GM19395 (cell line): Measurements from ENCODE around the gene NSUN4.
A peak's percentile ranks its signal among the peaks of the same experiment; 100 is the strongest.
"Not testable (repeated sequence)": the region's sequence is repeated elsewhere in the genome, so short reads cannot be mapped to it uniquely, and the experiment has no call there.

Source experiments
- ATAC-seq: cut with Tn5 transposase; IDR thresholded peaks from one replicate; pipeline ENCODE4 v1.9.1; 2021; ENCODE audit warnings: mild to moderate bottlenecking, moderate library complexity; ENCODE audit not compliant: unreplicated experiment

The NSUN4 gene

DNA sequence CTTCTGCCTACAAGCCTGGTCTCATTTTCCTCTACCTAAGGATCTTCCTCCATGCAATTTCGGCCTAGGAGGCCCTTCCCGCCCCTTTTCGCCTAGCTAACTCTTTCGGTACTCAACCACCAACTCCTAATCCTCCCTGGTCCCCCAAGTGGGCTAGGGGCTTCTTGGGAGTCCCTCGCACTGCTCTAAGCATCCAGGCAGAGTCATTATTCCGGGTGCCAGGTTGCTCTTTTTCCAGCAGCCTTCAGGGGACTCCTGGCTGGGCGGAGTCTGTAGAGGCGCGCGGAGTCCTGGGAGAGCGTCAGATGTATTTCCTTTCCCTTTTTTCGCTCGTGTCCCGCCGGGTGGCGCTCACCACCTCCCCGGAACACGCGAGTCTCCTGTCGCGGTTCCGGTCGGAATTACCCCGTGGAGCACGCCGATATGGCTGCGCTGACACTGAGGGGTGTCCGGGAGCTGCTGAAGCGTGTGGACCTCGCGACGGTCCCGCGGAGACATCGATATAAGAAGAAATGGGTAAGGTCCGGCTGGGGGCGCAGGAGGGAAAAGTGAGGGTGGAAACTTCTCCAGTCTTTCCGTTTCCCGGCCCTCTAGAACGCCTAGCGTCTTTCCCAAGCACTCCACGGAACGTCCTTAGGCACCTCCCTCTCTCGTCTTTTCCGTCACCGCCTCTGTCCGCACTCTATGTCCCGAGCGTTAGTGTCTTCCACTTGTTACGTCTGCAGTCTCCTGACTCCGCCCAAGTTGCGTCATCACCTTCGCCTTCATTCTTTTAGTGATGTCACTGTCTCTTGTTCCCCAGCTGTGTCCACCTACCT is at the start of gene NSUN4:
Gene NSUN4, plus strand, starts transcription at position 404 of the 818 bp plus-strand sequence. Its CDS starts 20 bp downstream, at position 424.
- peak; percentile 86 for ATAC-seq

DNA sequence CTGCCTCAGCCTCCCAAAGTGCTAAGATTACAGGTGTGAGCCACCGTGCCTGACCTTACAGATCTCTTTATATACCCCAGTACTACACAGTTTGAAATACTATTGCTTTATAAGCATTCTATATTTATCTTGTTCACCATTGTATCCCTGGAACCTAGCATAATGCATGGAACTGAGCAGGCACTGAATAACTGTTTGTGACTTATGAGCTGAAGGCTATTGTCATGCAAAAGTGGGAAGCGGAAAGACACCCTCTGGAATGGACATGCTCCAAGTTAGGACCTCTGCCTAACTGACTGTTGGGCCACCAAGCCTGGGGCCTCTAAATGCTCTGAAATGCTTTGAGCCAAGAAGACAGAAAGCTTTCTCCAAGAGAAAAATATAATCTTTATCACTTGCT is 45.3 kb upstream of the NSUN4 start:
- ATAC-seq, result no peak

DNA sequence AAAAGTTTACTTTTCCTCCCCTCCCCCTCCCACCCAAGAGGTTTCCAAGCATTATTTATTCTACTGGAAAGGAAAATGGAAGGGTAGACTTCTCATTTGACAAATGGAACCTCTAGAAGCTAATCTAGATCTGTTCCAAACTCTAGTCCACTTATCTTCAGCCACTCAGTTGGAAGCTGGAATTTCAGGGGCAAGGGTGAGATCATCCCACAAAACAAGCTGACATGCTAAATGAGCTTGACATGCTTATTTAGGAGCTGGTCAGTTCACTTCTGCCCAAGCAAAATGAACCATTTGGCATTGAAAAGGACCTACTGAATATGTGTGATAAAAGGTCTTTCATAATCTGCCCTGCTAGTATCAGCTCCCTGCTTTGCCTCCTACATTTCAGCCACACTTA is 42.2 kb upstream of the NSUN4 start:
- no peak for ATAC-seq

DNA sequence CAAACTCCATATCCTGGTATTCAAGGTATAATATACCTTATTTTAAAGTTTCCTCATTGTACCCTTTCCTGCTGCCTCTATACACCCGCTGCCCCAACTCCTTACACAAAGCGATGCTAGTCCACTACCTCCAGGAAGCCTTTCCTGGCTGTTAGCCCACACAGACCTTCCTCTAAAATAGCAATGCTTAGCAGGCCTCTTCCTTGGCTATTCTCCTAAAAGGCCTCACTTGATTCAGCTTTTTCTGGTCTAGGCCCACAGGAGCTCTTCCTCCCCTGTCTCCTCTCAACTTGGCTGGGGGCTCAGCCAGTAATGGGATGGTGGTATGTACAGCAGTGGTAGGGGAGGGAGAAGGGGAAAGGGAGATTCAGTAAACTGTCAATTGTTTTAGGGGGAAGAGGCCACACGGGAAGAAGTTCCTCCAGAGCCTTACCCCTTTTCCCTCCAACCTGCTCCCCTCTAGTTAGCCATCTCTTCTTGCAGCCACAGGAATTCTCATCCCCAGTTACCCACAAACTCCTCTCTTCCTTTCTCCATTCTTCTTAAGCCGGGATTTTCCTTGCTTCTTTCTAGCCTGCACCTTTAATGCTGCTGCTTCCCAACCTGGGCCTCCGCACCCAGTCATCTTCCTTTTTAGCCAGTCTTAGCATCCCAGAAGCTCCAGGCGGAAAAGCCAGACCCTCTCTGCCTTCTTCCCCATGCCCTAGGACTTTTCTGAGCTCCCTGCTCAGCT is 39.8 kb upstream of the NSUN4 start:
- no peak for ATAC-seq

DNA sequence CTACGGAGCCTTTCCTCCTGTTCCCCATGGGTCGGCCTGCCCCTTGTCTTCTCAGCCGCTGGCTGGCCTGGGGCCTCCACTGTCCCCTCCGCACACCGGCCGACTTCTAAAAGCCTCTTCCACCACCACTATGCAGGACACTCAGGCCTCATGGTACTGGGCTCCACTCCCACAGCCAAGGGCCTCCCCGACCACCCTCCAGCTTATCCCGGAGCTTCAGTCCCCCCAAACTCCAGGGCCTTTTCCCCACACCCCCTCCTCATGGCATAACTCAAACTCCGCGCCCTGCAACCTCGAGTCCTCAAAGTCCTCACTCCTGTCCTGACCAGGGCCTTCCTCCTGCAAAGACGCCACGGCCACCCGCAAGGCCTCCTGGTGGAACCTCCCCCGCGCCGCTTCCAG is 39.2 kb upstream of the NSUN4 start:
- ATAC-seq, result no peak

DNA sequence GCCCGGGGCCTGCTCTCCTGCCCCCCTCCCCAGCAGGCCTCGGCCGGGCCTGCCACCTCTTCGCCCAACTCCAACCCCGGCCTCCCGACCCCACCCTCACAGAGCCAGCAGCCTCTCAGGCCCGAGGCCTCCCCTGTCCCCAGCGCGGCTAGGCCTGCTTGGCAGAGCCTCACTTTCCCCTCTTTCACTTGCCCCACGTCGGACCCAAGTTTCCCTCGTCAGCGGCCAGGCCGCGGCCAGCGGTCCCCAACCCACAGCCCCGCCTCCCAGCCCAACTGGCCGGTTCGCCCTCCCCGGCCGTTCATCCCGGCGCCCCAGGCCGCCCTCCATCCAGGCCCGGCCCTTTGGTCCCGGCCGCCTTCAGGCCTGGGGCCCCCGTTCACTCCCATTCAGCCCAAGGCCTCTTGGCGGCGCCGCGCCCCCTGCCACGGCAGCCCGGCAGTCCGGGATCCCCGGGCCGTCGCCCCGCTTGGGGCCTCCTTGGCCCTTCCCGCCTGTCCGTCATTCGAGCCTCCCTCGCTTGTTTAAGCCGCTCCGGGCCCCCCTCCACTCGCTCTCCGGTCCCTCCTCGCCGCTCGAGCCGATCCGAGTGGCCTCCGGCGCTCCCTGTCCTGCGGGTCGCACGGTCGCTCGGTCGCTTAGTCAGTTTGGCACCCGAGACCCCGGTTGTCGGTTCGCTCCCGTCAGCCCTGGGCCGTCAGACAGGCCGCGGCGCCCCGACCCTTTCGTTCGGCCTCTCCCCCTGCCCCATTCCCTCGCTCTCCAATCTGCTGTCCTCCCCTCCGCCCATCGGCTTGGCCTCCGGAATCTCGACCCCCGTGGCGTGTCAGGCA is 38.6 kb upstream of the NSUN4 start:
- ATAC-seq, result peak; percentile 37

DNA sequence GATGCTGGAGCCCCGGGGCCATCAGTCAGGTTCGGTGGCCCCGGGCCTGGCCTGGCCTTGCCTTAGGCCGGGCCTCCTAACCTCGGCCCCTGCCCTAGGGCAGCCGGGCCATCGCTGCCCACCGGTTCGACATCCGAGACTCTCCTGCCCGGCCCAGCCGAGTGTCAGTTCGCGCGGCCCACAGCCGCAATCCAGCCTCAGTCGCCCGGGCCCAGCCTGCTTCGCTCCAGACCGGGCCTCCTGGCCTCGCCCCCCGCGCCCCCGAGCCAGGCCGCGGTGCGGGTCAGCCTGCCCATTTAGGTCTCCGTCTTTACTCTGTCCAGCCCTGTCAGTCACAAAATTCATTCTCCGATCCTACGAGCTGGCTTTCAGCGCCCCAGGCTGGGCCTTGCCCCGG is 38.0 kb upstream of the NSUN4 start:
- peak; percentile 7 for ATAC-seq

DNA sequence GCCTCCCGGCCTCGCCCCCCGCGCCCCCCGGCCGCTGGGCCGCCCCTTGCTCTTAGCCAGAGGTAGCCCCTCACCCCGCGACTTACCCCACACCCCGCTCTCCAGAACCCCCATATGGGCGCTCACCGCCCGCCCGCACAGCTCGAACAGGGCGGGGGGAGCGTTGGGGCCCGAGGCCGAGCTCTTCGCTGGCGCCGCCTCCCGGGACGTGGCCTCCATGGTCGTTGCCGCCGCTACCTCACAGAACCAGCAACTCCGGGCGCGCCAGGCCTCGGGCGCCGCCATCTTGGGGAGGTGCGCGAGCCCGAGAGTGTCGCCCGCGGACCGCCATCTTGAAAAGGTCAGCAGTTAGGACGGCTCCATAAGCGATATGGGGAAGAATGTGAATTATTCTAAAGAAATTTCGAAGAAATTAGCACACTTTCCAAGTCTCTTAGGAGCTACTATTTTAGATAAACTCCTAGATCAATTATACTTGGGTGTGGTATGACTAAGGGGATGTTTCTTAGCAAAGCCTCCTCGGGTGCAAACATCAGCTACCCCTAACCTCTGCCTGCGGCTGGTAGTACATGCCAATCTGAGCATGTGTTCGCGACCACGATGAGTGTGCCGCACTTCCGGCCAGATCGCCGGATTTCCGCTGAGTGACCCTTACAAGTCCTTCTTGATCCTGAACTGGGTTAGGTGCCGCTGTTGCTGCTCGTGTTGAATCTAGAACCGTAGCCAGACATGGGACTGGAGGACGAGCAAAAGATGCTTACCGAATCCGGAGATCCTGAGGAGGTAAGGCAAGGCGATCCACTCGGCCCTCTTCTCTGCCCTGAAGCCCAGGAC is 37.4 kb upstream of the NSUN4 start, which contains the start of the genes LRRC41 and UQCRH:
Gene LRRC41, minus strand, starts transcription at position 579 of the 834 bp plus-strand sequence. Its CDS starts 294 bp downstream, at position 285.
Gene UQCRH, plus strand, starts transcription at position 661 of the 834 bp plus-strand sequence. Its CDS starts 69 bp downstream, at position 730.
- ATAC-seq, result peak; percentile 85

DNA sequence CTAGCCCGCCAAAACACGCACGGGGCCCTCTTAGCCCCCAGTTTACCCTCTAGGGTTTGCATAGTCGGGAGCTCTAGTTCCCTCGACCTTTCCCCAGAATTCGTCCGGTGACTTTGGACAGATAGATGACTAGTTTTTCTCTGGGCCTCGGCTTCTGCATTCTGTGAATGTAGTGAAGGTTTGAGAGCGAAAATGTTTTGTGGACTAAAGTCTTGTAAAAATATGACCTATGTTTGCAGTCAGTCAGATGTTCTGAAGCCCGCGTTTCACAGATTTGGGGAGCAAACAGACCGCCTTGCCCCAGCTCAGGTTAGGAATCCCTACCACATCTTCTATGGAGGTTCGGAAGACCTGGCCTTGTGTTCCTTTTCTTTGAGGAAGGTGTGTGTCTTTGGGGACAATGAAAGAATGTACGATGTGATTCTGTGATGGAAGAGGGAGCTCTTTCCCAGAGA is 36.7 kb upstream of the NSUN4 start:
- ATAC-seq, result no peak

DNA sequence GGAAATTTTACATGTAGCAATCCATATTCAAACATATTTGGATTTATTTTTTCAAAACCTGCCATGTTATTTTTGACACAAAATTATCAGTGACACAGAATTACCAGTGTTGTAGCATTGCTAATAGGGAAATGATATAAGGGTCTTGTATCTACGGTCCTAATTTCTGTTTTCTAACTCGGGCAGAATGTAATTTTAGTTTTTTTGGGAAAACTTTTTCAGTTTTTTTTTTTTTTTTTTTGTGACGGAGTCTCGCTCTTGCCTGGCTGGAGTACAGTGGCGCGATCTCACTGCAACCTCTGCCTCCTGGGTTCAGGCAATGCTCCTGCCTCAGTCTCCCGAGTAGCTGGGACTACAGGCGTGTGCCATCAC is 34.5 kb upstream of the NSUN4 start:
- no peak for ATAC-seq

DNA sequence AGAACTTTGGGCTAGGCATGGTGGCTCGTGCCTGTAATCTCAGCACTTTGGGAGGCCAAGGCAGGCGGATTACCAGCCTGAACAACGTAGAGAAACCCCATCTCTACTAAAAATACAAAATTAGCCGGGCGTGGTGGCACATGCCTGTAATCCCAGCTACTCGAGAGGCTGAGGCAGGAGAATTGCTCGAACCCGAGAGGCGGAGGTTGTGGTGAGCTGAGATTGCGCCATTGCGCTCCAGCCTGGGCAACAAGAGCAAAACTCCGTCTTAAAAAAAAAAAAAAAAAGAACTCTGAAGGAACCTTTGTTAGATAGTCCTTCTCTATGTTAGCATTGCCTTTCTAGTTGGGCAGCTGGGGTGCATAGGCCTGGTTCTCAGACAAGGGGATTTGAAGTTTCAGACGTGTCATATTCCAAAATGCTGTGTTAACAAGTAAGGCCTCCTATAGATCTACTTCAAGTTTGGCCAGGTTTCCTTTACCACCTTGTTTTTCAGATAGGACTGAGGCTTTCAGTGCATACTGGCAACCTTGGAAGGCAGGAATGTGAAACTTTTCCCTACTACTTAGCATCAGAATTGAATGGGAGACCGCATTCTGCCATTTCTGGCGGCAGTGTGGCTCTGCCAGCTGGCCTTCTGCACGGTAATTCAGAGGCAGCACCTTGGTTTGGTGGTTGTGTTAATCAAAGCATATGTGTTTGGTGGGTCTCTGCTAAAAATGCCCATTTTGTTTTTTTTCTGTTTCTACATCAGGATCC is 31.0 kb upstream of the NSUN4 start:
- ATAC-seq, result no peak

DNA sequence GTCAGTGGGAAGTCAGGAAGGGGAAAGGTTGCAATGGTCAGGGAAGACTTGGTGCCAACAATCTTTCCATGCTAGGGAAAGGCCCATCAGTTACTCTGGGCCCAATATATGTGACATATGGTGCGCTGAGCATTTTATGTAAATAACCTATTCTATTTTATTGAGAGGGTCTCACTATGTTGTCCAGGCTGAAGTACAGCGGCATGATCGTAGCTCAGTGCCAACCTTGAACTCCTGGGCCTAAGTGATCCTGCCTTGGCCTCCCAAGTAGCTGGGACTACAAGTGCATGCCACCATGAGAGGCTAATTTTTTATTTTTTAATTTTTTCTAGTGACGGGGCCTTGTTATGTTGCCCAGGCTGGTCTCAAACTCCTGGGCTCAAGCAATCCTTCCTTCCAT is 30.3 kb upstream of the NSUN4 start:
- no peak for ATAC-seq

DNA sequence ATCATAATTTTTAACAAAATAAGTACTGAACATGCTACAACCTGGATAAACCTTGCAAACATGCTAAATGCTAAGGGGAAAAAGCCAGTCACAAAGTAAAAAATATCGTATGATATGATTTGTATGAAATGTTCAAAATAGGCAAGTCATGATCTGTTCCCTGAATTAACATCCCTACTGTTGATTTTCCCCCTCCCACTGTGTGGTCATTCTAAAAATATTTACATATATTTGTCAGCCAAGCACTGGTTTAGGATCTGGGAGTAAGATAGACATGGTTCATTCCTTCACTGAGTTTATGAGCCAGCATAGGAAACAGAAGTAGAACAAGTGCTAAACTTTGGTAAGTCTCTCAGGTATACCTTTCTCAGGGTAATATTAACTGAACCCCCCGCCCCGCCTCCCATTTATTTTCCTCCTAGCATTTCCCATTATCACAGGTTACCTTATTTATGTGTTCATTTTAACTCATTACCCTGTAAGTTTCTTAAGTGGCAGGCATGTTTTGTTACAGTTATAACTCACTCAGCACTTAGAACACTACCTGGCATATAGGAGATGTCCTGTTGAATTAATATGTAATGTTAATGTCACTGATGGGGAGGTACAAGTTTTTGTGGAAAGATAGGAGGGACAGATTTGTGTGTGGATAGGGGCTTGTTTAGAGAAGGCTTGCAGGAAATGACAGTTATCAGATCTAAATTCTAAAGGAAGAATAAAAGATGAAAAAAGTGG is 24.8 kb upstream of the NSUN4 start:
- no peak for ATAC-seq

DNA sequence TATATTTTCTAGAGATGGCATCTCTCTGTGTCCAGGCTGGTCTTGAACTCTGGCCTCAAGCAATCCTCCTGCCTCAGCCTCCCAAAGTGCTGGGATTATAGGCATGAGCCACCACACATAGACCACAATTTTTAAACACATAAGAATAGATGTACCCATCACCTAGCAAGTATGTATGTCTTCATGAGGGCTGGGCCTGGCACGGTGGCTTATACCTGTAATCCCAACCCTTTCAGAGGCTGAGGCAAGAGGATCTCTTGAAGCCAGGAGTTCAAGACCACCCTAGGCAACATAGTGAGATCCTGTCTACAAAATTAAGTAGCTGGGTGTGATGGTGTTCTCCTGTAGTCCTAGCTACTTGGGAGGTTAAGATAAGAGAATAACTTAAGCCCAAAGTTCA is 23.3 kb upstream of the NSUN4 start:
- ATAC-seq, result no peak

DNA sequence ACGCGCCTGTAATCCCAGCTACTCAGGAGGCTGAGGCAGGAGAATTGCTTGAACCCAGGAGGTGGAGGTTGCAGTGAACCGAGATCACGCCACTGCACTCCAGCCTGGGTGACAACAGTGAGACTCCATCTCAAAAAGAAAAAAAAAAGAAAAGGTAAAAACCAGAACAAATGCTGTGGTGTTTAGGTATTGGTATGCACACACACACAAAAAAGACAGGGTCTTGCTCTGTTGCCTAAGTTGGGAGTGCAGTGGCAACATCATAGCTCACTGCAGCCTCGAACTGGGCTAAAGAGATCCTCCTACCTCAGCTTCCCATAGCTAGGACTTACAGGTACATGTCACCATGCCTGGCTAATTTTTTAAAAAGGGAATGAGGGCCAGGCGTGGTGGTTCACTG is 21.3 kb upstream of the NSUN4 start:
- not testable (repeated sequence) for ATAC-seq

DNA sequence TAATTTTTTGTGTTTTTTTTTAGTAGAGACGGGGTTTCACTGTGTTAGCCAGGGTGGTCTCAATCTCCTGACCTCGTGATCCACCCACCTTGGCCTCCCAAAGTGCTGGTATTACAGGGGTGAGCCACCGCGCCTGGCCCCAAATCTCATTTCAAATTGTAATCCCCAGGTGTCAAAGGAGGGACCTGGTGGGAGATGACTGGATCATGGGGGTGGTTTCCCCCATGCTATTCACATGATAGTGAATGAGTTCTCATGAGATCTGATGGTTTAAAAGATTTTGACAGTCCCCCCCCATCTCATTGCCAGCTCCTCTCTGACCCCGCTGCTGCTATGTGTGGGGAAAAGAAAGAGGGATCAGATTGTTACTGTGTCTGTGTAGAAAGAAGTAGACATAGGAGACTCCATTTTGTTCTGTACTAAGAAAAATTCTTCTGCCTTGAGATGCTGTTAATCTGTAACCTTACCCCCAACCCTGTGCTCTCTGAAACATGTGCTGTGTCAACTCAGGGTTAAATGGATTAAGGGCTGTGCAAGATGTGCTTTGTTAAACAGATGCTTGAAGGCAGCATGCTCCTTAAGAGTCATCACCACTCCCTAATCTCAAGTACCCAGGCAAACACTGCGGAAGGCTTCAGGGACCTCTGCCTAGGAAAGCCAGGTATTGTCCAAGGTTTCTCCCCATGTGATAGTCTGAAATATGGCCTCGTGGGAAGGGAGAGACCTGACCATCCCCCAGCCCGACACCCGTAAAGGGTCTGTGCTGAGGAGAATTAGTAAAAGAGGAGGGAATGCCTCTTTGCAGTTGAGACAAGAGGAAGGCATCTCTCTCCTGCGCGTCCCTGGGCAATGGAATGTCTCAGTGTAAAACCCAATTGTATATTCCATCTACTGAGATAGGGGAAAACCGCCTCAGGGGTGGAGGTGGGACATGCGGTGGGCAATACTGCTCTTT is 20.4 kb upstream of the NSUN4 start:
- not testable (repeated sequence) for ATAC-seq

DNA sequence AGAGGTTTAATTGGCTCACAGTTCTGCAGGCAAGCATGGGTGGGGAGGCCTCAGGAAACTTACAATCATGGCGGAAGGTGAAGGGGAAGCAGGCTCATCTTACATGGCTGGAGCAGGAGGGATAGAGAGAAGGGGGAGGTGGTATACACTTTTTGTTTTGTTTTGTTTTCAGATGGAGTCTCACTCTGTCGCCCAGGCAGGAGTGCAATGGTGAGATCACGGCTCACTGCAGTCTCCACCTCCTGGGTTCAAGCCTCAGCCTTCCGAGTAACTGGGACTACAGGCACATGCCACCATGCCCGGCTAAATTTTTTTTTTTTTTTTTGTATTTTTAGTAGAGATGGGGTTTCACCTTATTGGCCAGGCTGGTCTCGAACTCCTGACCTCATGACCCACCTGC is 18.4 kb upstream of the NSUN4 start:
- not testable (repeated sequence) for ATAC-seq
